Measurements from ENCODE around the gene NR0B2. TPM values are rescaled to one million over a fixed set of nuclear protein-coding genes. Genes with fewer than 3 reads are reported as not detected.

The NR0B2 gene
- total and polyA plus RNA-seq, 2 of the 13 experiments (the other 11 are each of a cell fraction or from before 2014, with no cell fraction given) = 72.5 to 133 TPM

- no peak for TF ChIP-seq ZNF687 (CRISPR knock-in tag; IDR thresholded peaks at IDR 0.05)
- TF ChIP-seq THAP8 (CRISPR knock-in tag; IDR thresholded peaks at IDR 0.05; ENCODE audit: borderline replicate concordance) = no peak
- no peak for TF ChIP-seq TFDP2 (CRISPR knock-in tag; IDR thresholded peaks at IDR 0.05)
- TF ChIP-seq SOX5 (CRISPR knock-in tag; IDR thresholded peaks at IDR 0.05; ENCODE audit: borderline replicate concordance) = peak; percentile 89
- TF ChIP-seq PRDM4 (CRISPR knock-in tag; IDR thresholded peaks at IDR 0.05; ENCODE audit: borderline replicate concordance) = no peak
- TF ChIP-seq REL (CRISPR knock-in tag; conservative IDR thresholded peaks at IDR 0.05) = no peak
- TF ChIP-seq EED (CRISPR knock-in tag; IDR thresholded peaks at IDR 0.05) = no peak
- TF ChIP-seq KLF6 (CRISPR knock-in tag; IDR thresholded peaks at IDR 0.05) = 0 out of 2 replicates have a peak, but pooled peaks have one; percentile 28
- TF ChIP-seq ISL2 (CRISPR knock-in tag; IDR thresholded peaks at IDR 0.05) = no peak
- TF ChIP-seq CREBL2 (CRISPR knock-in tag; IDR thresholded peaks at IDR 0.05; ENCODE audit: borderline replicate concordance) = no peak
- no peak for TF ChIP-seq SAFB2 (CRISPR knock-in tag; IDR thresholded peaks at IDR 0.05; ENCODE audit: borderline replicate concordance, low read depth)
- TF ChIP-seq MXI1 (IDR thresholded peaks at IDR 0.05; ENCODE audit: borderline replicate concordance, low read depth, low read length) = peak; percentile 33; the same call in 1 of the 3 replicates
- TF ChIP-seq SP4 (CRISPR knock-in tag; IDR thresholded peaks at IDR 0.05) = no peak
- TF ChIP-seq MTF1 (CRISPR knock-in tag; IDR thresholded peaks at IDR 0.05) = no peak
- no peak for TF ChIP-seq ZNF546 (CRISPR knock-in tag; conservative IDR thresholded peaks at IDR 0.05)
- no peak for TF ChIP-seq NR2F2 (IDR thresholded peaks at IDR 0.05; ENCODE audit: borderline replicate concordance, low read depth)
- no peak for TF ChIP-seq TRIM22 (IDR thresholded peaks at IDR 0.05)
- TF ChIP-seq ZNF607 (CRISPR knock-in tag; IDR thresholded peaks at IDR 0.05; ENCODE audit: borderline replicate concordance) = no peak
- no peak for TF ChIP-seq CBX1 (IDR thresholded peaks at IDR 0.05; ENCODE audit: low read depth)
- no peak for TF ChIP-seq DRAP1 (CRISPR knock-in tag; IDR thresholded peaks at IDR 0.05)
- TF ChIP-seq ZNF432 (CRISPR knock-in tag; IDR thresholded peaks at IDR 0.05; ENCODE audit: borderline replicate concordance) = no peak
Measured at GRCh38 chr1:26961826-26962225, 48.1 kb upstream of the NR0B2 start (continued).

All from HepG2 (cell line).